ENCODE measurements around the gene LYPD6.

The LYPD6 gene

DNA sequence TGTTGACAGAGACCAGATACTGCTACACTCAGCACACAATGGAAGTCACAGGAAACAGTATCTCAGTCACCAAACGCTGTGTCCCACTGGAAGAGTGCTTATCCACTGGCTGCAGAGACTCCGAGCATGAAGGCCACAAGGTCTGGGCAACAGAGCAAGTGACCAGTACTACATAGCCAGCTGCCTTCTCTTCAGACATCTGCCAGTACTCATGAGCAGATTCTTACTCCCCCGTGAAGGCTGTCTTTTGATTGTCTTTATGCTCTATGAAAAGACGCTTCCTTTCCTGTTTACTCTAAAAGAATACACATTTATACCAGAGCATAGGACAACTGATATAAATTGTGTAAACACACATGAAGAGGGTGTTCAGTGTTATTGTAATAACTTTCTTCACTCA, 138.2 kb downstream of the LYPD6 start:
- Histone ChIP-seq H3K9ac (ENCODE audit: low read depth, low read length) (no peak overlapping the region), H3K4me1 (ENCODE audit: insufficient read depth, low read length) (no peaks in the 10 kb centered on the region), H3K9me3 (ENCODE audit: insufficient read depth, low read length, severe bottlenecking) (no peaks in the 10 kb centered on the region), H3K79me2 (ENCODE audit: insufficient read depth, low read length) (no peaks in the 10 kb centered on the region), H3K27ac (ENCODE audit: low read length) (no peak overlapping the region), H3K27me3 (ENCODE audit: insufficient read depth, low read length, poor library complexity) (peaks cover 2% of the 10 kb centered on the region), H4K20me1 (ENCODE audit: insufficient read depth, low read length) (no peaks in the 10 kb centered on the region), H3K4me3 (ENCODE audit: low read depth in 1 of 2, low read length in 2 of 2) (no peak overlapping the region), H3K36me3 (ENCODE audit: insufficient read depth, low read length) (no peaks in the 10 kb centered on the region), H3K4me2 (ENCODE audit: insufficient read depth, low read length) (no peak overlapping the region), H2AFZ (ENCODE audit: low read depth, low read length) (no peak overlapping the region)
- DNase-seq, result no peak
- no peak for ATAC-seq (ENCODE audit: insufficient read depth, low read depth)
- TF ChIP-seq, protein P1, sequence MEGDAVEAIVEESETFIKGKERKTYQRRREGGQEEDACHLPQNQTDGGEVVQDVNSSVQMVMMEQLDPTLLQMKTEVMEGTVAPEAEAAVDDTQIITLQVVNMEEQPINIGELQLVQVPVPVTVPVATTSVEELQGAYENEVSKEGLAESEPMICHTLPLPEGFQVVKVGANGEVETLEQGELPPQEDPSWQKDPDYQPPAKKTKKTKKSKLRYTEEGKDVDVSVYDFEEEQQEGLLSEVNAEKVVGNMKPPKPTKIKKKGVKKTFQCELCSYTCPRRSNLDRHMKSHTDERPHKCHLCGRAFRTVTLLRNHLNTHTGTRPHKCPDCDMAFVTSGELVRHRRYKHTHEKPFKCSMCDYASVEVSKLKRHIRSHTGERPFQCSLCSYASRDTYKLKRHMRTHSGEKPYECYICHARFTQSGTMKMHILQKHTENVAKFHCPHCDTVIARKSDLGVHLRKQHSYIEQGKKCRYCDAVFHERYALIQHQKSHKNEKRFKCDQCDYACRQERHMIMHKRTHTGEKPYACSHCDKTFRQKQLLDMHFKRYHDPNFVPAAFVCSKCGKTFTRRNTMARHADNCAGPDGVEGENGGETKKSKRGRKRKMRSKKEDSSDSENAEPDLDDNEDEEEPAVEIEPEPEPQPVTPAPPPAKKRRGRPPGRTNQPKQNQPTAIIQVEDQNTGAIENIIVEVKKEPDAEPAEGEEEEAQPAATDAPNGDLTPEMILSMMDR (IDR thresholded peaks at IDR 0.05; ENCODE audit: borderline replicate concordance, extremely low read depth, low read length, poor library complexity, severe bottlenecking), result no peak
- TF ChIP-seq EZH2 (IDR thresholded peaks at IDR 0.05; ENCODE audit: borderline replicate concordance, low read depth, low read length, severe bottlenecking), result no peak

DNA sequence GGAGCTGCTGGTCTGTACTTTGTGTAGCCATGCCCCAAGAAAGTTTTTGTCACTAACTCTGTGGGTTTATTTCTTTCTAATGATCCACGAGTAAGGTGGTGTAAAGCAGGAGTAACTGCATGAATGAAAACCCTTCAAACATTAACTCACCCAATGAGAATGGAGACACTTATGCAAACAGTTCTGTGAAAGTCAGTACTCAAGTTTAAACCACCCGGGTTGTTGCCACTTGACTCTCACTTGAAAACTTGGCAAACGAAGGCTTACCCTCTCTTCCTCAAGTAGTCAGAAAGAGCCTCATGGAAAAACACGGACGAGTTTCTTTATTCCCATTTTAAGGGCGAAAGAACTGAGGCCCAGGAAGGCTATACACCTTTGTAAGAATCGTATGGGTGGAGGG, 139.7 kb downstream of the LYPD6 start:
- Histone ChIP-seq H3K79me2 (ENCODE audit: insufficient read depth, low read length) (no peaks in the 10 kb centered on the region), H3K4me3 (ENCODE audit: low read depth in 1 of 2, low read length in 2 of 2) (no peak overlapping the region), H3K4me2 (ENCODE audit: insufficient read depth, low read length) (no peak overlapping the region), H3K4me1 (ENCODE audit: insufficient read depth, low read length) (no peaks in the 10 kb centered on the region), H4K20me1 (ENCODE audit: insufficient read depth, low read length) (no peaks in the 10 kb centered on the region), H3K36me3 (ENCODE audit: insufficient read depth, low read length) (no peaks in the 10 kb centered on the region), H3K9ac (ENCODE audit: low read depth, low read length) (no peak overlapping the region), H3K9me3 (ENCODE audit: insufficient read depth, low read length, severe bottlenecking) (no peaks in the 10 kb centered on the region), H2AFZ (ENCODE audit: low read depth, low read length) (no peak overlapping the region), H3K27me3 (ENCODE audit: insufficient read depth, low read length, poor library complexity) (peaks cover 2% of the 10 kb centered on the region), H3K27ac (ENCODE audit: low read length) (no peak overlapping the region)
- ATAC-seq (ENCODE audit: insufficient read depth, low read depth) (no peak), DNase-seq (no peak)
- TF ChIP-seq, protein P1 (IDR thresholded peaks at IDR 0.05; ENCODE audit: borderline replicate concordance, extremely low read depth, low read length, poor library complexity, severe bottlenecking), result no peak
- no peak for TF ChIP-seq EZH2 (IDR thresholded peaks at IDR 0.05; ENCODE audit: borderline replicate concordance, low read depth, low read length, severe bottlenecking)

DNA sequence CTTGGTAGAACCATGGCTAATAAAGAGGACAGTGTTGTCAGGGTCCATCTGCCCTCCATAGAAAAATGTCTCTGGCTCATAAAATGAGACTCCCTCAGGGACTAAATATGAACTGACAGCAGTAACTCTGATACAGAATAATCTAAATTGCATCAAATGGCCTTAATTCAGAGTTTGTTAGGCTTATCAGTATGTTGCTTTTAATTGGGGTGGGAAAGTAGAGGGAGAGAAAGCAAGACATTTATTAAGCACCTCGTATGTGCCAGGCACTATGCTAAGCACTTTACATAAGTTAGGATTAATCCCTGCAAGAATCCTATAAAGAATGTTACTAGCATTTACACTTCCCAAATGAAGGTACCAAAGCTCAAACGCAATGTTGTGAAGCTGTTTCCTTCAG, 142.0 kb downstream of the LYPD6 start:
- Histone ChIP-seq H3K27ac (ENCODE audit: low read length) (no peak overlapping the region), H3K4me1 (ENCODE audit: insufficient read depth, low read length) (no peaks in the 10 kb centered on the region), H3K4me3 (ENCODE audit: low read depth in 1 of 2, low read length in 2 of 2) (no peak overlapping the region), H2AFZ (ENCODE audit: low read depth, low read length) (no peak overlapping the region), H3K4me2 (ENCODE audit: insufficient read depth, low read length) (no peak overlapping the region), H3K9me3 (ENCODE audit: insufficient read depth, low read length, severe bottlenecking) (no peaks in the 10 kb centered on the region), H3K79me2 (ENCODE audit: insufficient read depth, low read length) (no peaks in the 10 kb centered on the region), H3K27me3 (ENCODE audit: insufficient read depth, low read length, poor library complexity) (no peaks in the 10 kb centered on the region), H3K36me3 (ENCODE audit: insufficient read depth, low read length) (no peaks in the 10 kb centered on the region), H4K20me1 (ENCODE audit: insufficient read depth, low read length) (no peaks in the 10 kb centered on the region), H3K9ac (ENCODE audit: low read depth, low read length) (no peak overlapping the region)
- no peak for DNase-seq
- ATAC-seq (ENCODE audit: insufficient read depth, low read depth), result no peak
- TF ChIP-seq EZH2 (IDR thresholded peaks at IDR 0.05; ENCODE audit: borderline replicate concordance, low read depth, low read length, severe bottlenecking), result no peak
- TF ChIP-seq, protein P1 (IDR thresholded peaks at IDR 0.05; ENCODE audit: borderline replicate concordance, extremely low read depth, low read length, poor library complexity, severe bottlenecking), result no peak

- H3K9ac ChIP-seq (ENCODE audit: low read depth, low read length), result no peak overlapping the region
- H3K36me3 ChIP-seq (ENCODE audit: insufficient read depth, low read length), result no peaks in the 10 kb centered on the region
- H3K9me3 ChIP-seq (ENCODE audit: insufficient read depth, low read length, severe bottlenecking), result no peaks in the 10 kb centered on the region
- no peak overlapping the region for H2AFZ ChIP-seq (ENCODE audit: low read depth, low read length)
- H4K20me1 ChIP-seq (ENCODE audit: insufficient read depth, low read length), result no peaks in the 10 kb centered on the region
- no peaks in the 10 kb centered on the region for H3K79me2 ChIP-seq (ENCODE audit: insufficient read depth, low read length)
- no peak overlapping the region for H3K4me2 ChIP-seq (ENCODE audit: insufficient read depth, low read length)
- ATAC-seq (ENCODE audit: insufficient read depth, low read depth) (no peak), DNase-seq (no peak)
- no peak overlapping the region for H3K4me3 ChIP-seq (ENCODE audit: low read depth in 1 of 2, low read length in 2 of 2)
- TF ChIP-seq, protein P1 (IDR thresholded peaks at IDR 0.05; ENCODE audit: borderline replicate concordance, extremely low read depth, low read length, poor library complexity, severe bottlenecking), result no peak
- TF ChIP-seq EZH2 (IDR thresholded peaks at IDR 0.05; ENCODE audit: borderline replicate concordance, low read depth, low read length, severe bottlenecking), result no peak
- H3K27ac ChIP-seq (ENCODE audit: low read length), result no peak overlapping the region
- no peaks in the 10 kb centered on the region for H3K4me1 ChIP-seq (ENCODE audit: insufficient read depth, low read length)
- no peaks in the 10 kb centered on the region for H3K27me3 ChIP-seq (ENCODE audit: insufficient read depth, low read length, poor library complexity)
Measured at GRCh38 chr2:149473068-149473467, 142.7 kb downstream of the LYPD6 start.
